ENCODE data around the gene ACTR6.
"Not testable (repeated sequence)": the region's sequence is repeated elsewhere in the genome, so short reads cannot be mapped to it uniquely, and the experiment has no call there.

- not testable (repeated sequence) for TF ChIP-seq CTCF (IDR thresholded peaks at IDR 0.05; ENCODE audit: insufficient read depth, low read depth, low read length); EZH2 (IDR thresholded peaks at IDR 0.05; ENCODE audit: insufficient read depth, low read length)
These were observed 11.6 kb upstream of the ACTR6 start for GRCh38 chr12:100188888-100189635.
